GM18858 (cell line): ENCODE results near the gene NRAP.

Source experiments
- ATAC-seq: cut with Tn5 transposase; IDR thresholded peaks from one replicate; pipeline ENCODE4 v1.9.1; 2021; ENCODE audit not compliant: unreplicated experiment

NRAP gene, protein sequence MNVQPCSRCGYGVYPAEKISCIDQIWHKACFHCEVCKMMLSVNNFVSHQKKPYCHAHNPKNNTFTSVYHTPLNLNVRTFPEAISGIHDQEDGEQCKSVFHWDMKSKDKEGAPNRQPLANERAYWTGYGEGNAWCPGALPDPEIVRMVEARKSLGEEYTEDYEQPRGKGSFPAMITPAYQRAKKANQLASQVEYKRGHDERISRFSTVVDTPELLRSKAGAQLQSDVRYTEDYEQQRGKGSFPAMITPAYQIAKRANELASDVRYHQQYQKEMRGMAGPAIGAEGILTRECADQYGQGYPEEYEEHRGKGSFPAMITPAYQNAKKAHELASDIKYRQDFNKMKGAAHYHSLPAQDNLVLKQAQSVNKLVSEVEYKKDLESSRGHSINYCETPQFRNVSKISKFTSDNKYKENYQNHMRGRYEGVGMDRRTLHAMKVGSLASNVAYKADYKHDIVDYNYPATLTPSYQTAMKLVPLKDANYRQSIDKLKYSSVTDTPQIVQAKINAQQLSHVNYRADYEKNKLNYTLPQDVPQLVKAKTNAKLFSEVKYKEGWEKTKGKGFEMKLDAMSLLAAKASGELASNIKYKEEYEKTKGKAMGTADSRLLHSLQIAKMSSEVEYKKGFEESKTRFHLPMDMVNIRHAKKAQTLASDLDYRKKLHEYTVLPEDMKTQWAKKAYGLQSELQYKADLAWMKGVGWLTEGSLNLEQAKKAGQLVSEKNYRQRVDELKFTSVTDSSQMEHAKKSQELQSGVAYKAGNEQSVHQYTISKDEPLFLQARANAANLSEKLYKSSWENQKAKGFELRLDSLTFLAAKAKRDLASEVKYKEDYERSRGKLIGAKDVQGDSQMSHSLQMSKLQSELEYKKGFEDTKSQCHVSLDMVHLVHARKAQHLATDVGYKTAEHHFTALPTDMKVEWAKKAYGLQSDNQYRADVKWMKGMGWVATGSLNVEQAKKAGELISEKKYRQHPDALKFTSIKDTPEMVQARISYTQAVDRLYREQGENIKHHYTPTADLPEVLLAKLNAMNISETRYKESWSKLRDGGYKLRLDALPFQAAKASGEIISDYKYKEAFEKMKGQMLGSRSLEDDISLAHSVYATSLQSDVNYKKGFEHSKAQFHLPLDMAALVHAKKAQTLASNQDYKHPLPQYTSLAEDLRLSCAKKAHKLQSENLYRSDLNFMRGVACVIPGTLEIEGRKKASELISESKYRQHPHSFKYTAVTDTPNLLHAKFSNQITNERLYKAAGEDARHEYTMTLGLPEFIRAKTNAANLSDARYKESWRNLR (N-terminal part only)

DNA sequence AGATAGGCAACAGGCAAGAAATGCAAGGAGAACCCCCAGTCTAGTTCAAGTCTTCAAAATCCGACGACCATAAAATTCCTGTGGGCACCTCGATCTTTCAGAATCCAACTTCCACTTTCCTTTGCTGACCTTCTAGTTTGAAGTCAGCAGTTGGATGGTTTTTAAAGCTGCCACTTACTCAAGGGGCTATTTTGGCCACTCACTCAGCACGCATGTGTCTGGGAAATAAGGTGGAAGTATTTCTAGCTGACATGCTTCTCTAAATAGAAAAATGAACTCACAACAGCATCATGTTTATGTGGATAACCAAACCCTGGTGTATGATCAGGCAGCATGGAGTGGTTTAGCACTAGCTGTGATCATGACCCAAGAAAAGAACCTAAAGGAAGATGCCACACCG, at the start of gene NRAP:
TSS of gene NRAP (minus strand) at position 134 of the 400 bp plus-strand sequence. CDS start 159 bp downstream, outside the sequence.
- no peak for ATAC-seq

DNA sequence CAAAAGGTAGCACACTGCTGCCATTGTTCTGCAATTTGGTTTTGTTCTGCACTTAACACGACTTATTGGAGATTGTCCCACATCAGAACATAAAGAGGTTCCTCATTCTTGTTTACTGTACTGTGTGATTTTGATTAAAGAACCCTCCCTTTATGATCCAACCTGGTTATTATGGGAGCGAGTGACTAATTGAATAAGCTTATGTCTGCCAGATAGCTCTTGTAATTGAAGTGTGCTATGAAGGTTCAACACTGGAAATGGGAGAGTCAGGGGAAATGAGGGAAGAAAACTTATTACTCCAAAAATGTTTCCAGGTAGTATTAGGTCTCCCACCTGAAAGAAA, 49.8 kb upstream of the NRAP start:
- no peak for ATAC-seq

DNA sequence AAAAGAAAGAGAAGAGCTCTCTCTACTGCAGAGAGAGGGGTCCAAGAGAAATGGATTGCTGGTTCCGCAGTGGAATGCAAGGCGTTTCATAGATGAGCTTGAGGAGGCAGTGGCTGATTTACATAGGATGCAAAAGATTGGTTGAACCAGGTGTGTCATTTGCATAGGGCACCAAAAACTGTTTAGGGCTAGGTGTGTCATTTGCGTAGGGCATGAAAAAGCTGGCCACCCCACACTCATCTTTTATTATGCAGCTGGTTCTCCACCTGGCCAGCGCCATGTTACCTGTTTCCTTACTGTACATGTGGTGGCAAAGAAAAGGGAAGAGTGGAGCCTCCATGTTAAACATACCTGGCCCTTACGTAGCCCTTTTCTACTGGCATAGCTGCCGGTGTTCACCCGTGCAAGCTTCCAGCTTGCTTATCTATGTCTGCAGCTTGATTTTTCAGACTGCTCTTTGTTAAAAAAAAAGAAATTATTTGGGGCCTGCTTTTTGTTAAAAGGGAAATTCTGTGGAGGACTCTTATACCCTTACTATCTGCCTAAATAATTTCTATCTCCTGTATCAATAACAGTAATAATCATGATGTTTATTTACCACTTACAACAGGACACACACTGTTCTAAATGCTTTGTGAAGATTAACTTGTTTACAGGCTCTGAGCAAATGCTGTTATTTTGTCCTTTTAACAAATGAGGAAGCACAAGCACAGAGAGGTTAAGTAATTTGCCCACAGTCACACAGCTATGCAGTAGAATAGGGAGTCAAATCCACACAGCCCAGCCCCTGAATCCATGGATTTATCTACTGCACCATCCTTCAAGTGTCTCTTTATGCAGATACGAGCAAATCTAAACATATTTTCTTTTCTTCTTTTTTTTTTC, 49.2 kb upstream of the NRAP start:
- ATAC-seq, result no peak

DNA sequence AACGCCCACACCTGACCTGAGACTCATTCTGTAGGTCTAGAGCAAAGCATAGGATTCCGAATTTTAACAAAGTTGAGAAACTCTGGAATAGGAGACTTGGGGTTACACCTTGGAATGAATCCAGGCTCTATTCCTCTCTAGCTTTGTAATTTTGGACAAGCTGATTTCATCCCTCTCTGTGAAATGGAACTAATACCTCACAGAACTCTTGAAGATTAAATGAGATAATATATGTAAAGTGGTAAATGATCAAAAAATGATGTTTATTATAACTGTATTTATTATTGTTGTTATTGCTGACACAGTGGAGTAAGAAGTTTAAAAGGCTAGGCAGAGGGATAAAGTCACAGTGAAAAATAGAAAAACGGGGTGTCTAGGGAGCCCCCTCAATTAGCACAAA, 48.2 kb upstream of the NRAP start:
- ATAC-seq, result no peak

DNA sequence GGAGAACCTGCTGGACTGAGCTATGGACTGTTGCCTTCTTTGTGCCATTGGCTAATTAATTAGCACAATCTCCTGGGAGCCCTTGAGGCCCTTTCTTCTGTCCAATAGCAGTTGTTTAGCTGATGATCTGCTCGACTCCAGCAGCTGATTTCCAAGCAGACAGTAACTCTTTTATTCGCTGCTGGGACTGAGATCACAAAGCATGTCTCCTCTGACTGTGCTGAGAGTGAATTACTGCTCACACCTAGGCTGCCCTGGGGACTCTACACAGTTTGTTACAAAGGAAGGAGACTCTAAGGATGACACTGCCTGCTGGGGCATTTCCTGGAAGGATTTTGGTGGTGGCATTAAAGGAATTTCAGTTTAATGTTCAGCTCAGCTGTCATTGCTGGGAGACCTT, 47.3 kb upstream of the NRAP start:
- no peak for ATAC-seq

DNA sequence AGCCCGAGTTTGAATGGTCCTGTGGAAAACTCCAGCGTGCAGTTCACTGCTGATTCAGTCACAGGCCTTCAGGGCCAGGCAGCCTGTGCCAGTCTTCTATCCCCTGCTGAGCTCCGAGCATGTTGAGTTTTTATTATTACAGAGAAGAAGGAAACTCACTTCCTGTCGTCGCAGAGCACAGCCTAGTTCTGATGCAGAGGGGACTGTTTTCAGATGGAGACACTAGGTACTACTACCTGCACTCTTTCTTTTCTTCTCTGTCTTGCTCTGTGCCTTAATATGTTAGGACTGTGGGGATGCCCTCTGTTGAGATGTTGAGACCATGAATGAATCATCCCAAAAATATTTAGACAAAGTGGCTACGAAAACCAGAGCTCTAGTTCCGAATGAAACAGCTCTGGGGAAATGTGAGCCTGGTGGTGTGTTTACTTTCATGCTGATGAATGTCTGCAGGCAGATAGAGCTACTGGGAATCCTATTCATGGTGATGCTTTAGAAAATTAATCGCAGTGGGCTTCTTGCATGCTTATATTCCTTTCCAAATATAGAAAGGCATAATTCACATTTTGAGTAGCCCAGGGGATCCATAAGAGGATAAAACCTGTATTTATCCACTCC, 45.5 kb upstream of the NRAP start:
- no peak for ATAC-seq

DNA sequence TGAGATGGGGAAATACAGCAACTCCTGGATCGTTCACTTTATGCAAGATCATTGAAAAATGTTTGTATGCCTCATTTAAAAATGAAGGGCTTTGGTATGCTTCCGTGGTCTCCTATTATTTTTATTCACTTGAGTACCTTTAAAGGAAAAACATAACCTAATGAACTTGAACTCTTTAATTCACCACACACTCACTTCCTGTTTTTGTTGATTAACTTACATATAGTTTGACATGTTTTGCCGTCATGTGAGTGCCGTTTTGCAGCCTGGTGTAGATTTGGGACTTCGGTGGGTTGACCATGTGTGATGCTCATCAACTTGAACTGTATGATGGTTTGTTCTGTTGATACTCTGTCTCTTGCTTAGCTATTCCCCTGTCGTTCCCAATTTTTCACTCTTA, 44.8 kb upstream of the NRAP start:
- no peak for ATAC-seq

DNA sequence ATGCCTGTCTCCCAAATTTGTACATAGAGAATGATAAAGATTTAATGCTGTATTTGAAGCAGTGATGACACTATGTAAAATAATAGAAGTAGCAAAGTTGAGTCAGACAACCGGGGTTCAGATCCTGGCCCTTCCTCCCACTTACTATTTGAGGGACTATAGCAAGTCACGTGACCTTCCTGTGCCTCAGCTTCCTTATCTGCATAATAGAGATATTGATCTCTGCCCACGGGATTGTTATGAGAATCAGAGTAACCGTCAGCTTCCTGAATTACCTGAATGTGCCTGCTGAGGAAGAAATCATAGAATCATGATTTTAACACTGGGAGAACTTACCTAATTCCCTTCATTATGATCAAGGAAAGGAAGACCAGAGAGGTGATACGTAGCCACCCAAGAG, 42.8 kb upstream of the NRAP start:
- no peak for ATAC-seq

DNA sequence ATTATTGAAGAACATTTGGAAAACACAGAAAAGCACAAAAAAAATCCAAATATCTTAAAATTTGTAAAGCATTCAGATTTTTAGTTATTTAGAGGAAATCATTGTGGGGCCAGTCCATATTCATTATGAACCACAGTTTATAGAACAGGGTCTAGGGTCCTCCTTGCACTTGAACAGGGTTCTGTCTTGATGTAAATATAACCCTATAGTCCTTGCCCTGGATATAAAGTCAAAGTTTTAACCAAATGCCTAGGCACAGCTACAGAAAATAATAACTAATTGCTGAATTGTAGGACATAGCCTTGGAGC, 41.5 kb upstream of the NRAP start:
- no peak for ATAC-seq

DNA sequence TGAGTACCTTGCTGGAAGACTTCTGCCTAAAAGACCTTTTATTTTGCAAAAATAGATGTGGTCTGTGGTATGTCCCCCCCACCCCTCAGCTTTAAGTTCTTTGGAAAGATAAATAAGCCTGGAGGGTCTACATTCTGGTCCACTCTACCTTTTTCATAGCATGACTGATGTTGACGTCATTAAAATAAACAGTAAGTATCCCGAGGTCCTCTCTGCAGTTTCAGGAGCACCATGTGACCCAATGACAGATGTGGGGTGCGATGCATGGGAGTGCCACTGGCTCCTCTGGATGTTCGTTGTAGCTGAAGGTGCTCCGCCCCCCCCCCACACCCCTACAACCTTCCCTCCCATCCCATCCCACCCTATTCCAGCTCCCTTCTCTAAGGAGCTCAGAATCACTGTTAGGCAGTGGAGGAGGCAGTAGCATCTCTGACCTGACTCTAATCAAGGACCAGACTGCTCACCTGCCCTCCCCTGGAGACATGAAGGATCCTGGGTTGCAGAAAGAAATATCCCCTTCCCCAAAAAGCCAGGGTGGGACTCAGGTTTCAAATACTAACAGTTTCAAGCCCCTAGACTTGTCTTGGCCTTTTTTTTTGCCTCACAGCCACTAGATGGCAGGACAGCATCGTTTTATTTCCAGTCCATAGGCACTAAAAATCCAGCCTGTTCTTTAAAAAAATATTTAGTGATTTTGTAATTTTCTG, 40.9 kb upstream of the NRAP start:
- ATAC-seq, result no peak

DNA sequence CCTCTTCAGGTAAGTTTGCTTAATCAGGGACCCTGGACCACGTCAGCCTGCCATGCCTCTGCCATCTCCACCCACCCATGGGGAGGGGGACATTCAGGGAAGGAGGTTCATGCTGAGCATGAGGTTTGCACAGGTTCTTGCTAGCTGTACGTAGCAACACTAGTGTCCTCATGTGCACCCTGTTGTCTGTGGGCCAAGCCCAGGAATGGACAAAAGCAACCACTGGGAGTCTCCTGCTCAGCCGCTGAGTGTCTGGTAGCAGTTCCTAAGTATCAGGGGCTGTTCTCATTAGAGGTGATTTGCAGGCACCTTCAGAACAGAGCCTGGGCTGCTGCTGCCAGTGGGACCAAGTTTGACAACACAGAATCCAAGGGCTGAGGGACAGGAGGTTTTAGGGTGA, 33.8 kb upstream of the NRAP start:
- no peak for ATAC-seq

DNA sequence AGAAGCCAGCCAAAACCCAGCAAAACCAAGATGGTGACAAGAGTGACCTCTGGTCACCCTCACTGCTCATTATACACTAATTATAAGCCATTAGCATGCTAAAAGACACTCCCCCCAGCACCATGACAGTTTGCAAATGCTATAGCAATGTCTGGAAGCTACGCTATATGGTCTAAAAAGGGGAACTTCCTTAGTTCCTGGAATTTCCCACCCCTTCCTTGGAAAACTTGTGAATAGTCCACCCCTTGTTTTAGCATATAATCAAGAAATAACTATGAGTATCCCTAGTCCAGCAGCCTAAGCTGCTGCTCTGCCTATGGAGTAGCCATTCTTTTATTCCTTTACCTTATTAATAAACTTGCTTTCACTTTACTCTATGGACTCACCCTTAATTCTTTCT, 31.9 kb upstream of the NRAP start:
- ATAC-seq, result no peak

DNA sequence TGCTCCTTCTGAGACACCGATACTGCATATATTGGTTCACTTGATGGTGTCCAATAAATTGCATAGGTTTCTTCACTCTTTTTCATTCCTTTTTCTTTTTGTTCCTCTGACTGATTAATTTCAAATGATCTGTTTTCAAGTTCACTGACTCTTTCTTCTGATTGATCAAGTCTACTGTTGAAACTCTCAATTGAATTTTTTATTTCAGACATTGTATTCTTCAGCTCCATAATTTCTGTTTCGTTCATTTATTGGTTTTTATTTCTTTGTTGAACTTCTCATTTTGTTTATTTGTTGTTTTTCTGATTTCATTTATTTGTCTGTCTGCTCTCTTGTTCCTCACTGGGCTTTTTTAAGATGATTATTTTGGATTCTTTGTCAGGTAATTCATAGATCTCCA, 29.5 kb upstream of the NRAP start:
- ATAC-seq, result no peak

DNA sequence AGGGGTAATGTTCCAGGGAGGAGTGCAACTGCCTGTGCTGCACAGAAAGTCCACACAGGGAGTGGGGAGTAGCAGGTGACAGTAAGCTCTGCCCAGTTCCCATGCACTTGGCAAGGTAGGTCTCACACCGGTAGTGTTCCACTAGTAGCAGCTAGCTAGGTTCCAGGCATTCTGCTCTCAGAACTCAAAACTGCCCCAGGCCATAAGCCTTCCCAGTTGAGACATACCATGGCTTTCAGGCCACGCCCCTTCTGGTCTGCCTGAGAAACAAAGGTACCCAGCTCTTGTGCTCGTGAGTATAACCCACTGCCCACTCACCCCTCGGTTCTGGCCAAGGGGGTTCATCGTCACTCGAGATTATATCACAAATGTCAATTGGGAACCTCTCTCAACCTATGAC, 28.4 kb upstream of the NRAP start:
- ATAC-seq, result no peak

DNA sequence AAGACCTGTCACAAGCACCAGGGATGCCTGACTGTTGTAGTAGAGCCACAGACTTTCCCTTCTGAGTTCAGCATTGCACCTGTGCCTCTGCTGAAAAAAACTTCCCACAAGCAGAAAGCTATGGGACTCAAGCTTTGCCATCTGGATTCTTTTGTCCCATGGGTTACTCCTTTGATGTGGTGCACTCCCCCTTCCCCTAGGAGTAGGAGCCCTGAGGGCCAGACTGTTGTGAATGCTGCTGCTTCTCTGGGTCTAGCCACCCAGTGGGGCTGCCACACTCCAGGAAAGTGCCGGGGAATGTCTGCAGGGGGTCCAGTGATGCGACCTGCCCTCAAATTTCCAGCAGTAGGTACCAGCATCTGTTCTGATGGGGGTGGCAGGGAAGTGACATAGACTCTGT, 27.5 kb upstream of the NRAP start:
- ATAC-seq, result no peak

DNA sequence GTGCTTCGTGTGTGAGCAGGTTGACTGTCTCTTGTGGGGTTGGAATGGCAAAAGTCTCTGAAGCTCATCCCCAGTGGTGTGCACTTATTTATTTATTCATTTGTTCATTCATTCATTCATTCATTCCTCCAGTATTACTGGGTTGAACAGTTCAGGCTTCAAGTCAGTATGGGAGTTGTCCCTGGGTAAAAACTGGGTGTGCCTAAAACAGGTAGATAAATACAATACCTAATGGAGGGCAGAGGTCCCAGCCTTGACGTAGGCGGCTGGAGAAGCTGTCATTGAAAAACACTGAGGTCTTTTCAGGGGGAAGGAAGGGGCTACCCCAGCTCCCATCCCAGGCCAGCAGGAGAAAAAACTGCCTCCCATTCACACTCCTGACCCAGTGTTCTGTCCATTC, 26.9 kb upstream of the NRAP start:
- no peak for ATAC-seq

DNA sequence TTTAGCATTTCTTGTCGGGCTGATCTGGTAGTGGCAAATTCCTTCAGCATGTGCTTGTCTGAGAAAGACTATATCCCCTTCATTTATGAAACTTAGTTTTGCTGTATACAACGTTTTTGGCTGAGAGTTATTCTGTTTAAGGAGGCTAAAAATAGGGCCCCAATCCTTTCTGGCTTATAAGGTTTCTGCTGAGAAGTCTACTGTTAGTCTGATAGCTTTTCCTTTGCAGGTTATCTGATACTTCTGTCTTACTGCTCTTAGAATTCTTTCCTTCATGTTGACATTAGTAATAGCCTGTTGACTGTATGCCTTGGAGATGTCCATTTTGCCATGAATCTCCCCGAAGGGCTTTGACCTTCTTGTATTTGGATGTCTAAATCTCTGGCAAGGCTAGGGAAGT, 25.7 kb upstream of the NRAP start:
- ATAC-seq, result no peak

DNA sequence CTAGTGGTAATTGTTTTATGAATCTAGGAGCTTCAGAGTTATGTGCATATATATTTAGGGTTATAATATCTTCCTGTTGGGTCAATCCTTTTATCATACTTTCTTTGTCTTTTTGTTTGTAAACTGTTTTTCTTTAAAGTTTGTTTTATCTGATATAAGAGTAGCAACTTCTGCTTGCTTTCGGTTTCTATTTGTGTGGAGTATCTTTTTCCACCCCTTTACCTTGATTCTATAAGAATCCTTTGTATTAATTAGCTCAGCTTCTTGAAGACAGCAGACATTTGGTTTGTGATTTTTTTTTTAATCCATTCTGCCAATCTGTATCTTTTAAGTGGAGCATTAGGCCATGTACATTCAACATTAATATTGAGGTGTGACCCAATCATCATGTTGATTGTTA, 25.2 kb upstream of the NRAP start:
- no peak for ATAC-seq

DNA sequence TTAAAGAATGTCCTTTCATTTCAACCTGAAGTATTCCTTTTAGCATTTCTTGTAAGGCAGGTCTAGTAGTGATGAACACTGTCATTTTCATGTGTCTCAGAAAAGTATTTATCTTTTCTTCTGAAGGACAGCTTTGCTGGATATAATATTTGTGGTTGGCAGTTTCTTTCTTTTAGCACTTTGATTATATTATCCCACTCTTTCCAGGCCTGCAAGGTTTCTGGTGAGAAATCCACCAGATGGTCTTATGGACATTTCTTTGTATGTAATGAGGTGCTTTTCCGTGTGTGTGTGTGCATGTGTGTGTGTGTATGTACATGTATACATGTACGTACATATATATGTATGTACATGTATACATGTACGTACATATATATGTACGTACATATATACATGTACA, 23.2 kb upstream of the NRAP start:
- no peak for ATAC-seq

DNA sequence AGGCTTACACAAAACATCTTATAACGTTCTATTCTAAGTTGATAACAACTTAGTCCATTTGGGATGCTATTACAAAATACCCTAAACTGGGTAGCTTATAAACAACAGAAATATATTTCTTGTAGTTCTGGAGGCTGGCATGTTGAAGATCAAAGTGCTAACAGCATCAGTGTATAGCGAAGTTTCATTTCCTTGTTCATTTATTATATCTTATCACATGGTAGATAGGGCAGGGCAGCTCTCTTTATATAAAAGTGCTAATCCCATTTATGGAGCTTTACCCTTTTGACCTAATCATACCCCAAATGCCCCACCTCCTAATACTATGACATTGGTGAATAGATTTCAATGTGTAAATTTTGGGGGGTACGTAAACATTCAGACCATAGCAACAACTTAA, 22.2 kb upstream of the NRAP start:
- no peak for ATAC-seq
